ENCODE data around the gene GOLGA3. TPM values are rescaled to one million over a fixed set of nuclear protein-coding genes. Genes with fewer than 3 reads are reported as not detected.

GOLGA3 gene
- total RNA-seq, 4 donors from 2014 or later: 37.0 to 62.2 (median 54.0) TPM

GRCh38 chr12:132719141-132719953, 109.3 kb downstream of the GOLGA3 start:
- H3K27ac ChIP-seq: no peak overlapping the region
- no peaks in the 10 kb centered on the region for H3K9me3 ChIP-seq
- H3K36me3 ChIP-seq: peaks cover 25 to 98% (median 47%) of the 10 kb centered on the region in 3 donors
- no peaks in the 10 kb centered on the region for H3K4me1 ChIP-seq
- no peak overlapping the region for H3K4me3 ChIP-seq
- DNase-seq: no peak
- no peaks in the 10 kb centered on the region for H3K27me3 ChIP-seq
- TF ChIP-seq POLR2A (IDR thresholded peaks at IDR 0.05): no peak
- no peak for TF ChIP-seq CTCF (IDR thresholded peaks at IDR 0.05)
- 87 to 88% methylated on average over 16 to 19 of the region's 31 CpGs for WGBS, 2 donors
- intact Hi-C loops (cut with DNase I): no loop called here

Small RNA genes lying within 50 kb of the gene (small RNA-seq; reads per million reads assigned to genes)
- 0 to 0.27 (median 0.07) reads per million in 4 donors for gene RNA5SP379

Other genes starting within 250 kb of the GOLGA3 start
- 1 to 10 TPM in 1 of 4 donors, not detected in 3; 1.5 TPM for gene LRCOL1, start 218.3 kb downstream of the GOLGA3 start, total RNA-seq
- 1 to 10 TPM in 1 of 4 donors, under 1 TPM in 1, not detected in 2; 0.35 to 8.0 TPM for gene P2RX2, start 210.1 kb downstream of the GOLGA3 start, total RNA-seq
- gene POLE, start 141.5 kb downstream of the GOLGA3 start, total RNA-seq: 10 to 100 TPM; 17.8 to 42.4 (median 27.0) TPM
- 10 to 100 TPM; 16.3 to 31.9 (median 18.5) TPM for gene PXMP2, start 141.3 kb downstream of the GOLGA3 start, total RNA-seq
- 10 to 100 TPM; 33.9 to 71.0 (median 39.9) TPM for gene PGAM5, start 118.0 kb downstream of the GOLGA3 start, total RNA-seq
- 10 to 100 TPM; 26.4 to 73.5 (median 57.7) TPM for gene ANKLE2, start 67.0 kb downstream of the GOLGA3 start, total RNA-seq
- gene CHFR, start 58.7 kb upstream of the GOLGA3 start, total RNA-seq: 10 to 100 TPM; 19.0 to 37.9 (median 35.8) TPM
- 10 to 100 TPM in 1 of 4 donors, 1 to 10 TPM in 3; 3.2 to 10.1 (median 5.1) TPM for gene ZNF605, start 127.4 kb upstream of the GOLGA3 start, total RNA-seq
- 10 to 100 TPM in 1 of 4 donors, 1 to 10 TPM in 3; 2.7 to 17.9 (median 5.9) TPM for gene ZNF26, start 157.5 kb upstream of the GOLGA3 start, total RNA-seq
- 10 to 100 TPM in 1 of 4 donors, 1 to 10 TPM in 3; 5.3 to 21.2 (median 6.6) TPM for gene ZNF84, start 208.6 kb upstream of the GOLGA3 start, total RNA-seq

Measured in esophagus squamous epithelium (tissue), 5 donors.